Endothelial cell (in vitro differentiated cells): ENCODE results near the gene HCN2. TPM values are rescaled to one million over a fixed set of nuclear protein-coding genes. Genes with fewer than 3 reads are reported as not detected.

Experiments
- DNase-seq: peaks from one replicate; pipeline ENCODE4 v3.0.0; 2021; ENCODE audit warnings: low spot score
- H3K27ac Mint-ChIP-seq: one replicate; pipeline ENCODE4 v1.8.0; 2021; ENCODE audit warnings: mixed read lengths, inconsistent platforms; ENCODE audit not compliant: unreplicated experiment
- H3K27me3 Mint-ChIP-seq: one replicate; pipeline ENCODE4 v1.8.0; 2021; ENCODE audit warnings: mild to moderate bottlenecking, moderate library complexity, mixed read lengths, inconsistent platforms; ENCODE audit not compliant: unreplicated experiment
- H3K36me3 Mint-ChIP-seq: one replicate; pipeline ENCODE4 v1.8.0; 2021; ENCODE audit warnings: mild to moderate bottlenecking, low read depth, mixed read lengths, inconsistent platforms; ENCODE audit not compliant: unreplicated experiment
- H3K4me1 Mint-ChIP-seq: one replicate; pipeline ENCODE4 v1.8.0; 2021; ENCODE audit warnings: mild to moderate bottlenecking, mixed read lengths, inconsistent platforms; ENCODE audit not compliant: unreplicated experiment
- H3K4me3 Mint-ChIP-seq: one replicate; pipeline ENCODE4 v1.8.0; 2021; ENCODE audit warnings: mild to moderate bottlenecking, mixed read lengths, inconsistent platforms; ENCODE audit not compliant: unreplicated experiment
- H3K9me3 Mint-ChIP-seq: one replicate; pipeline ENCODE4 v1.8.0; 2021; ENCODE audit warnings: mixed read lengths, inconsistent platforms; ENCODE audit not compliant: unreplicated experiment
- CTCF ChIP-seq: fragments of 200-600 bp; sonication (generic); IDR thresholded peaks from one replicate; pipeline ENCODE4 v1.5.0; 2021; ENCODE audit warnings: antibody characterized with exemption; ENCODE audit not compliant: unreplicated experiment
- long read RNA-seq: library from polyadenylated mRNA; unstranded; transcript quantifications from one replicate; pipeline ENCODE4 v2.0.0, GENCODE V29; 2020; ENCODE audit not compliant: unreplicated experiment
- total RNA-seq: library from RNA; stranded (reverse); fragmentation: NEBNext Ultra II Directional; extraction: Animal tissue kit (Norgen Biotek cat#: 25700); gene quantifications from one replicate; pipeline ENCODE4 v1.2.1, GENCODE V29; 2021; ENCODE audit not compliant: unreplicated experiment

HCN2 gene
- total RNA-seq, result 0.28 TPM
- long read RNA-seq, result 0 reads

DNA sequence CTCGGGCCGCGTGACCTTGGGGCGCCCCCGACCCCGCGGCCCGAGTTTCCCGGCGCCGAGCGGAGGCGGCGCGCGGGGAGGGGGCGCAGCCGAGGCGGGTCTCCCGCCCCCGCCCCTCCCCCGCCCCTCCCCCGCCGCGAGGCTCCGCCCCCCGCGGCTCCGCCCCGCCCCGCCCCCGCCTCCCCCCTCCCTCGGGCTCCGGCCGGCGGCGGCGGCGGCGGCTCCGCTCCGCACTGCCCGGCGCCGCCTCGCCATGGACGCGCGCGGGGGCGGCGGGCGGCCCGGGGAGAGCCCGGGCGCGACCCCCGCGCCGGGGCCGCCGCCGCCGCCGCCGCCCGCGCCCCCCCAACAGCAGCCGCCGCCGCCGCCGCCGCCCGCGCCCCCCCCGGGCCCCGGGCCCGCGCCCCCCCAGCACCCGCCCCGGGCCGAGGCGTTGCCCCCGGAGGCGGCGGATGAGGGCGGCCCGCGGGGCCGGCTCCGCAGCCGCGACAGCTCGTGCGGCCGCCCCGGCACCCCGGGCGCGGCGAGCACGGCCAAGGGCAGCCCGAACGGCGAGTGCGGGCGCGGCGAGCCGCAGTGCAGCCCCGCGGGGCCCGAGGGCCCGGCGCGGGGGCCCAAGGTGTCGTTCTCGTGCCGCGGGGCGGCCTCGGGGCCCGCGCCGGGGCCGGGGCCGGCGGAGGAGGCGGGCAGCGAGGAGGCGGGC lies at the start of gene HCN2:
Gene HCN2 (plus strand): TSS at position 189 of the 703 bp plus-strand sequence. CDS start 65 bp downstream, at position 254.
- Mint-ChIP-seq H3K27me3 (peaks cover 16% of the 10 kb centered on the region), H3K27ac (no peak within 1 kb of the TSS), H3K9me3 (no peaks in the 10 kb centered on the region), H3K36me3 (no peaks in the 10 kb centered on the region), H3K4me1 (no peaks in the 10 kb centered on the region), H3K4me3 (peak within 1 kb of the TSS; percentile 59)
- DNase-seq, result no peak
- no peak for TF ChIP-seq CTCF

DNA sequence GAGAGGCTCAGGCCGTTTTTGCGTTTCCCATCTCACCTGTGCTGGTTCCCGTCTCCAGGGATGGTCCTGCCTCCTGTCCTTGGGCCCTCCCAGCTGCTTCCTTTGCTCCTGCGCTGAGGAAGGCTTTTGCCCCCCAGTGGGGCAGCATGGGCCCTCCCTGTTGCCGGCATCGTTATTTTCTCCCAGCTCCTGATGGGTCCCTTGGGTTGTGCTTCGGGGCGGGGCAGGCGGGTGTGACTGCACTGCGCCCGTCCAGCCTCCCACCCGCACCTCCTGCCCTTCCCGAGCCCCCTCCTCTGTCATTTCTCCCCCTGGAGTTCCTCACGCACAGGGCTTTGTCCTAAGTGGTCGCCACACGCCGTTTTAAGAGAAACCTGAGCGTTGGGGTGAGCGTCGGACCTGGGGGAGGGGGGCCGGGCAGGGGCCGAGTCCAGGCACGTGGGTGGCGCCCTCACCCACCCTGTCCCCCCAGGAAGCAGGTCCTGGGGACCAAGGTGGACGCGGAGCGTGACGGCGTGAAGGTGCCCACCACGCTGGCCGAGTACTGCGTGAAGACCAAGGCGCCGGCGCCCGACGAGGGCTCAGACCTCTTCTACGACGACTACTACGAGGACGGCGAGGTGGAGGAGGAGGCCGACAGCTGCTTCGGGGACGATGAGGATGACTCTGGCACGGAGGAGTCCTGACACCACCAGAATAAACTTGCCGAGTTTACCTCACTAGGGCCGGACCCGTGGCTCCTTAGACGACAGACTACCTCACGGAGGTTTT lies 48.6 kb upstream of the HCN2 start:
- Mint-ChIP-seq H3K9me3 (no peaks in the 10 kb centered on the region), H3K27ac (no peak overlapping the region), H3K36me3 (peaks cover 5% of the 10 kb centered on the region), H3K27me3 (peaks cover 7% of the 10 kb centered on the region), H3K4me1 (no peaks in the 10 kb centered on the region), H3K4me3 (no peak overlapping the region)
- DNase-seq, result no peak
- TF ChIP-seq CTCF, result no peak

- Mint-ChIP-seq H3K27me3 (peaks cover 7% of the 10 kb centered on the region), H3K4me1 (no peaks in the 10 kb centered on the region), H3K36me3 (peaks cover 5% of the 10 kb centered on the region), H3K27ac (no peak overlapping the region), H3K9me3 (no peaks in the 10 kb centered on the region), H3K4me3 (no peak overlapping the region)
- TF ChIP-seq CTCF, result no peak
- DNase-seq, result no peak
Measured at GRCh38 chr19:541699-542098, 48.0 kb upstream of the HCN2 start.

DNA sequence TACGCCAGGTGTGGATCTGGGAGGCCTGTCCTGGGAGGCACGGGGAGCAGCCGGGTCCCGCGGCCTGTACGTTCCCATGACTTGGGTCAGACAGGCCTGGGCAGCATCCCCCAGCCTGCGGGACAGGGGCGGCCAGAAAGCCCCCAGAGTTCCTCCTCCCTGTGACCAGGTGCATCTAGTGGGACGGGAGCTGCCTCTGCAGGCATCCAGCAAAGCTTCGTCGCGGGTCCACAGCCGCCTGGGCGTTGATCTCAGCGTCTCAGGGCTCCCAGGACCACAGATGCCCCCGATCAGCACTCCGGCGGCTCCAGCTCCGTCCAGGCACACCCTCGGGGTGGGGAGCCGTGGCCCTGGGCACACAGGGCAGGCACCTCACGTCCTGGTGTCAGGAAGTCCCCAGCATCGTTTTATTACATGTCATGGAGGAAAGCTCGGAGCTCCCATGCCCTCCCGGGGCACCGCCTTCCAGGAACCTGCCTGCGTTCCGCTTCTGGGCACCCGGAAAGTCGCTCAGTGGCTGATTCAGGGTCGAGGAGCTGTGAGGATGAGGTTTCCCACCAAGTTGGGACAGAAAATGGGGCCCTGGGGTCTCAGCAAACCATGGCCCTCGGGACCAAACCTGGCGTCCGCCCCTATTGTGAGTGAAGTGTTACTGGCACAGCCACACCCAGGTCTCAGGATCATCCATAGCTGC lies 47.4 kb upstream of the HCN2 start:
- Mint-ChIP-seq H3K36me3 (peaks cover 5% of the 10 kb centered on the region), H3K4me3 (no peak overlapping the region), H3K27ac (no peak overlapping the region), H3K9me3 (no peaks in the 10 kb centered on the region), H3K27me3 (peaks cover 7% of the 10 kb centered on the region), H3K4me1 (no peaks in the 10 kb centered on the region)
- no peak for DNase-seq
- no peak for TF ChIP-seq CTCF
